Tibial artery (tissue), 4 donors: ENCODE data around the gene FAM161A.
"Not testable (repeated sequence)": the region's sequence is repeated elsewhere in the genome, so short reads cannot be mapped to it uniquely, and the experiment has no call there.

Experiments used
- DNase-seq, 2 donors: peaks; one replicate each; pipeline ENCODE4 v3.0.0-alpha.2; 2019
- H3K27ac ChIP-seq, 2 donors: fragments of 200-600 bp; sonication (generic) in 1 of 2; 1 replicate in 1 of 2; 2 replicates in 1 of 2; pipeline ENCODE4 v1.5.1; 2018 to 2019; ENCODE audit warnings: mild to moderate bottlenecking in 1 of 2
- H3K27me3 ChIP-seq, 2 donors: fragments of 200-600 bp; sonication (generic) in 1 of 2; one replicate each; pipeline versions ENCODE4 v1.5.1 to v1.6.0; 2016 to 2019
- H3K36me3 ChIP-seq, 3 donors: fragments of 200-600 bp; sonication (generic) in 2 of 3; one replicate each; pipeline ENCODE4 v1.5.1; 2016 to 2019; ENCODE audit warnings: mild to moderate bottlenecking in 2 of 3
- H3K4me1 ChIP-seq, 4 donors: fragments of 200-600 bp; sonication (generic) in 2 of 4; 1 replicate in 3 of 4; 2 replicates in 1 of 4; pipeline ENCODE4 v1.5.1; 2016 to 2019
- H3K4me3 ChIP-seq, 2 donors: fragments of 200-600 bp; sonication (generic) in 1 of 2; 1 replicate in 1 of 2; 2 replicates in 1 of 2; pipeline ENCODE4 v1.5.1; 2018 to 2019; ENCODE audit warnings: mild to moderate bottlenecking in 2 of 2
- H3K9me3 ChIP-seq, 3 donors: fragments of 200-600 bp; sonication (generic) in 1 of 3; one replicate each; pipeline ENCODE4 v1.5.1; 2016 to 2019
- CTCF ChIP-seq, 2 experiments: fragments of 200-600 bp in 1 of 2; fragments of 450-650 bp in 1 of 2; IDR thresholded peaks; one replicate each; pipeline ENCODE4 v1.5.1; 2017 to 2019; ENCODE audit warnings: antibody characterized with exemption in 2 of 2, mild to moderate bottlenecking in 1 of 2, moderate library complexity in 1 of 2
- intact Hi-C: fragments of 100-400 bp; cut with DNase I; formaldehyde crosslinking; loops from one replicate; pipeline ENCODE4 v1.15.0; 2023; ENCODE audit warnings: low total_unique reads

The FAM161A gene

GRCh38 chr2:61862085-61862484 is 8.2 kb upstream of the FAM161A start:
- H3K36me3 ChIP-seq, result peaks cover 16 to 30% (median 20%) of the 10 kb centered on the region in 3 donors
- DNase-seq, result no peak
- H3K9me3 ChIP-seq, result no peaks in the 10 kb centered on the region
- no peak overlapping the region for H3K4me3 ChIP-seq
- no peaks in the 10 kb centered on the region for H3K27me3 ChIP-seq
- intact Hi-C loops, result no loop called here
- no peak for TF ChIP-seq CTCF (IDR thresholded peaks at IDR 0.05)
- no peaks in the 10 kb centered on the region for H3K4me1 ChIP-seq
- H3K27ac ChIP-seq, result no peak overlapping the region

GRCh38 chr2:61857224-61857623 is 3.4 kb upstream of the FAM161A start:
- no peak for DNase-seq
- H3K36me3 ChIP-seq, result no peaks in the 10 kb centered on the region
- H3K4me1 ChIP-seq, result peaks cover 0 to 15% (median 10%) of the 10 kb centered on the region in 4 donors
- H3K4me3 ChIP-seq, result no peak overlapping the region
- H3K9me3 ChIP-seq, result no peaks in the 10 kb centered on the region
- intact Hi-C loops, result loop anchor here (10.0 kb wide), 1 partner anchor 92 kb away; no protein-coding TSS in a partner anchor
- no peak overlapping the region for H3K27ac ChIP-seq
- TF ChIP-seq CTCF (IDR thresholded peaks at IDR 0.05), result no peak
- H3K27me3 ChIP-seq, result no peaks in the 10 kb centered on the region

- DNase-seq, result no peak
- H3K9me3 ChIP-seq, result no peaks in the 10 kb centered on the region
- intact Hi-C loops, result loop anchor here (10.0 kb wide), 1 partner anchor 90 kb away; no protein-coding TSS in a partner anchor
- H3K27me3 ChIP-seq, result no peaks in the 10 kb centered on the region
- H3K4me3 ChIP-seq, result peak overlapping the region; percentile 70 to 80
- H3K4me1 ChIP-seq, result peaks cover 0 to 15% (median 10%) of the 10 kb centered on the region in 4 donors
- no peak for TF ChIP-seq CTCF (IDR thresholded peaks at IDR 0.05)
- H3K27ac ChIP-seq, result peak overlapping the region; percentile 90 to 94
- no peaks in the 10 kb centered on the region for H3K36me3 ChIP-seq
Measured at GRCh38 chr2:61855318-61855613, 1.4 kb upstream of the FAM161A start.

- Histone ChIP-seq H3K27ac (peak overlapping the region; percentile 90 to 94), H3K4me3 (peak overlapping the region; percentile 70 to 80), H3K4me1 (peaks cover 0 to 15% (median 10%) of the 10 kb centered on the region in 4 donors), H3K27me3 (no peaks in the 10 kb centered on the region), H3K9me3 (no peaks in the 10 kb centered on the region), H3K36me3 (no peaks in the 10 kb centered on the region)
- intact Hi-C loops, result loop anchor here (5.0 to 10.0 kb wide), 2 partner anchors 90 to 317 kb away; partner anchors contain the start of gene XPO1
- DNase-seq, result peak; percentile 91 to 92
- TF ChIP-seq CTCF (IDR thresholded peaks at IDR 0.05), result no peak
Measured at GRCh38 chr2:61854564-61855317, 881 bp upstream of the FAM161A start.

GRCh38 chr2:61853086-61853846 is 594 bp downstream of the FAM161A start:
- intact Hi-C loops, result loop anchor here (5.0 to 10.0 kb wide), 2 partner anchors 88 to 316 kb away; partner anchors contain the start of gene XPO1
- no peak for TF ChIP-seq CTCF (IDR thresholded peaks at IDR 0.05)
- Histone ChIP-seq H3K4me1 (peaks cover 0 to 15% (median 10%) of the 10 kb centered on the region in 4 donors), H3K9me3 (no peaks in the 10 kb centered on the region), H3K27ac (peak overlapping the region; percentile 90 to 94), H3K4me3 (peak overlapping the region; percentile 70 to 80), H3K36me3 (no peaks in the 10 kb centered on the region), H3K27me3 (no peaks in the 10 kb centered on the region)
- DNase-seq, result peak in 1 of 2 donors; percentile 76

GRCh38 chr2:61851270-61851669 is 2.6 kb downstream of the FAM161A start:
- not testable (repeated sequence) for H3K36me3 ChIP-seq, H3K9me3 ChIP-seq

More at GRCh38 chr2:61851270-61851669, 2.6 kb downstream of the FAM161A start:
- intact Hi-C loops, result loop anchor here (5.0 to 10.0 kb wide), 2 partner anchors 86 to 314 kb away; partner anchors contain the start of gene XPO1
- not testable (repeated sequence) for DNase-seq, H3K27ac ChIP-seq, H3K27me3 ChIP-seq, H3K4me3 ChIP-seq
- H3K4me1 ChIP-seq, result peaks cover 0 to 15% (median 10%) of the 10 kb centered on the region in 4 donors
